Fibroblast of lung (primary cell): Measurements from ENCODE around the gene TCF4. TPM values are rescaled to one million over a fixed set of nuclear protein-coding genes. Genes with fewer than 3 reads are reported as not detected.

Source experiments
- DNase-seq, 2 donors: peaks; one replicate each; pipeline versions ENCODE4 v3.0.0 to v3.0.0-alpha.2; 2010; ENCODE audit warnings: low read depth in 2 of 2
- H2AFZ ChIP-seq: 2 replicates; pipeline ENCODE4 v1.5.1; 2012; ENCODE audit warnings: low read length, control low read depth, inconsistent platforms
- H3K27ac ChIP-seq: 2 replicates; pipeline ENCODE4 v1.5.1; 2011; ENCODE audit warnings: low read length, control low read depth; ENCODE audit not compliant: insufficient read depth
- H3K27me3 ChIP-seq: 2 replicates; pipeline ENCODE4 v1.5.1; 2011; ENCODE audit warnings: mild to moderate bottlenecking, low read length; ENCODE audit not compliant: control insufficient read depth, insufficient read depth
- H3K36me3 ChIP-seq: 2 replicates; pipeline ENCODE4 v1.5.1; 2011; ENCODE audit warnings: low read length; ENCODE audit not compliant: control insufficient read depth, insufficient read depth
- H3K4me1 ChIP-seq: 2 replicates; pipeline ENCODE4 v1.5.1; 2011; ENCODE audit warnings: low read length; ENCODE audit not compliant: control insufficient read depth, insufficient read depth; ENCODE audit errors: extremely low read depth
- H3K4me2 ChIP-seq: 2 replicates; pipeline ENCODE4 v1.5.1; 2011; ENCODE audit warnings: low read length, control low read depth; ENCODE audit not compliant: insufficient read depth; ENCODE audit errors: extremely low read depth
- H3K4me3 ChIP-seq, 4 experiments: fragments of 200-600 bp in 1 of 4; sonication (generic) in 1 of 4; replicated peaks in 1 of 4; 2 replicates each; pipeline ENCODE4 v1.5.1; 2011 to 2016; ENCODE audit warnings: low read length in 4 of 4, low read depth in 3 of 4, mild to moderate bottlenecking in 3 of 4, control low read depth in 2 of 4, inconsistent platforms in 1 of 4, mixed read lengths in 1 of 4; ENCODE audit not compliant: insufficient read depth in 1 of 4; ENCODE audit errors: control extremely low read depth in 1 of 4
- H3K79me2 ChIP-seq: 2 replicates; pipeline ENCODE4 v1.5.1; 2012; ENCODE audit warnings: mild to moderate bottlenecking, low read length, inconsistent platforms; ENCODE audit not compliant: control insufficient read depth, insufficient read depth
- H3K9ac ChIP-seq: 2 replicates; pipeline ENCODE4 v1.5.1; 2011; ENCODE audit warnings: mild to moderate bottlenecking, low read length, control low read depth; ENCODE audit not compliant: insufficient read depth
- H3K9me3 ChIP-seq: 2 replicates; pipeline ENCODE4 v1.5.1; 2012; ENCODE audit warnings: low read depth, low read length; ENCODE audit not compliant: control insufficient read depth, insufficient read depth
- H4K20me1 ChIP-seq: 2 replicates; pipeline ENCODE4 v1.5.1; 2011; ENCODE audit warnings: low read length; ENCODE audit not compliant: control insufficient read depth, insufficient read depth; ENCODE audit errors: extremely low read depth
- EZH2 ChIP-seq: IDR thresholded peaks from 2 replicates; pipeline ENCODE4 v1.5.1; 2012; ENCODE audit warnings: low read length, control low read depth, mild to moderate bottlenecking; ENCODE audit errors: missing control alignments
- polyA plus RNA-seq, 2 donors: library from polyadenylated mRNA; depleted of rRNA in 1 of 2; stranded (reverse) in 1 of 2; unstranded in 1 of 2; fragments of >200 nt; gene quantifications; 2 replicates each; pipeline ENCODE4 v1.2.1, GENCODE V29; 2011 to 2012; ENCODE audit warnings: missing spikeins in 1 of 2
- total RNA-seq: library from RNA; depleted of rRNA; stranded (reverse); fragments of >200 nt; gene quantifications from 2 replicates; pipeline ENCODE4 v1.2.1, GENCODE V29; 2014
- TF ChIP-seq, protein P1 (sequence below), 2 donors: IDR thresholded peaks in 1 of 2; conservative IDR thresholded peaks in 1 of 2; 1 replicate in 1 of 2; 2 replicates in 1 of 2; pipeline ENCODE4 v1.5.1; 2011 to 2012; ENCODE audit warnings: low read length in 2 of 2, control low read depth in 1 of 2, inconsistent platforms in 1 of 2, low read depth in 1 of 2, mild to moderate bottlenecking in 1 of 2

Gene TCF4
- total and polyA plus RNA-seq, 2 donors (not counting 1 experiment from before 2014, with no cell fraction given), result 48.9 to 57.6 TPM

DNA sequence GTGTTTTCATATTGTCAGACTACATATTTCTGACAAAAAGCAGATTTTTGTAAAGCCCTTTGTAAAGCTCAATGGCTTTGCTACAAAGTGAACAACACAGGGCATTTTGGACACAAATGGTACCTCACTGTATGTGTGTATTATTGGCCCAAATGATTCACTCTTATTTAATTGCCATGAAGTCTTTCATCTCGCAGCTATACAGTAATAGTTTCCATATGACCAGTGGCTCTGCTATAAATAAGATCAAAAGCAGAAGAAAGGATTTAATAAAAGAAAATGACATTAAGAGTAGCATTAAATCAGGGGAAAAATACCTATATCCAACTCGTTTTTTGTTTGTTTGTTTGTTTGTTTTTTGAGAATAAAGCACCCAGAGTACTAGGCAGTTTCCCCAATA is 344.7 kb downstream of the TCF4 start:
- TF ChIP-seq, protein P1, sequence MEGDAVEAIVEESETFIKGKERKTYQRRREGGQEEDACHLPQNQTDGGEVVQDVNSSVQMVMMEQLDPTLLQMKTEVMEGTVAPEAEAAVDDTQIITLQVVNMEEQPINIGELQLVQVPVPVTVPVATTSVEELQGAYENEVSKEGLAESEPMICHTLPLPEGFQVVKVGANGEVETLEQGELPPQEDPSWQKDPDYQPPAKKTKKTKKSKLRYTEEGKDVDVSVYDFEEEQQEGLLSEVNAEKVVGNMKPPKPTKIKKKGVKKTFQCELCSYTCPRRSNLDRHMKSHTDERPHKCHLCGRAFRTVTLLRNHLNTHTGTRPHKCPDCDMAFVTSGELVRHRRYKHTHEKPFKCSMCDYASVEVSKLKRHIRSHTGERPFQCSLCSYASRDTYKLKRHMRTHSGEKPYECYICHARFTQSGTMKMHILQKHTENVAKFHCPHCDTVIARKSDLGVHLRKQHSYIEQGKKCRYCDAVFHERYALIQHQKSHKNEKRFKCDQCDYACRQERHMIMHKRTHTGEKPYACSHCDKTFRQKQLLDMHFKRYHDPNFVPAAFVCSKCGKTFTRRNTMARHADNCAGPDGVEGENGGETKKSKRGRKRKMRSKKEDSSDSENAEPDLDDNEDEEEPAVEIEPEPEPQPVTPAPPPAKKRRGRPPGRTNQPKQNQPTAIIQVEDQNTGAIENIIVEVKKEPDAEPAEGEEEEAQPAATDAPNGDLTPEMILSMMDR (conservative IDR thresholded peaks at IDR 0.05 in 1 of 2, IDR thresholded peaks at IDR 0.05 in 1 of 2; ENCODE audit: low read depth in 1 of 2, low read length in 2 of 2), result no peak
- no peak for TF ChIP-seq EZH2
- DNase-seq, result no peak
- no peaks in the 10 kb centered on the region for H3K36me3 ChIP-seq
- no peak overlapping the region for H3K4me2 ChIP-seq
- H3K9ac ChIP-seq, result no peak overlapping the region
- H3K79me2 ChIP-seq, result no peaks in the 10 kb centered on the region
- H3K9me3 ChIP-seq, result no peaks in the 10 kb centered on the region
- H2AFZ ChIP-seq, result no peak overlapping the region
- H3K27me3 ChIP-seq, result no peaks in the 10 kb centered on the region
- H4K20me1 ChIP-seq, result no peaks in the 10 kb centered on the region
- H3K4me1 ChIP-seq, result peaks cover 15% of the 10 kb centered on the region
- H3K4me3 ChIP-seq, result no peak overlapping the region
- no peak overlapping the region for H3K27ac ChIP-seq

DNA sequence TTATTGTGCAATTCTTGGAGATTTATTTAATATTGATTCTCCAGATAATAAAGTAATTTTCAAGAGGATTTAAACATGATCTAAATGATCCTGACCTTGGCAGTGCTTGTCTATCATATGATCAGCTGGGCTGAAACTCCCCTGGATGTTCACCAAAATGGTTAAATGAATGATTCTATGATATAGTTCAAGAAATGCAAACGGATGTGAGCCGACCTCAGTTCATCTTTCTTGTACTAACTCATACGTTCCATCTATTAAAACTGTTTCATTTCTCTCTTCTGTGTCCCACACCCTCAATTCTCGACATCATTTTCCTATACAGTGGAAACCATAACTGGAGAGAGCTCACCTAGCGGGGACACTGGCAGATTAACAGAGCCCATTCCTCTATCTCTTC is 347.0 kb downstream of the TCF4 start:
- Histone ChIP-seq H3K9me3 (no peaks in the 10 kb centered on the region), H3K4me1 (peaks cover 10% of the 10 kb centered on the region), H3K4me2 (no peak overlapping the region), H3K4me3 (no peak overlapping the region), H2AFZ (no peak overlapping the region), H3K79me2 (no peaks in the 10 kb centered on the region), H3K9ac (no peak overlapping the region), H3K27ac (no peak overlapping the region), H3K27me3 (no peaks in the 10 kb centered on the region), H4K20me1 (no peaks in the 10 kb centered on the region), H3K36me3 (no peaks in the 10 kb centered on the region)
- TF ChIP-seq, protein P1 (conservative IDR thresholded peaks at IDR 0.05 in 1 of 2, IDR thresholded peaks at IDR 0.05 in 1 of 2; ENCODE audit: low read depth in 1 of 2, low read length in 2 of 2), result no peak
- no peak for TF ChIP-seq EZH2
- no peak for DNase-seq

DNA sequence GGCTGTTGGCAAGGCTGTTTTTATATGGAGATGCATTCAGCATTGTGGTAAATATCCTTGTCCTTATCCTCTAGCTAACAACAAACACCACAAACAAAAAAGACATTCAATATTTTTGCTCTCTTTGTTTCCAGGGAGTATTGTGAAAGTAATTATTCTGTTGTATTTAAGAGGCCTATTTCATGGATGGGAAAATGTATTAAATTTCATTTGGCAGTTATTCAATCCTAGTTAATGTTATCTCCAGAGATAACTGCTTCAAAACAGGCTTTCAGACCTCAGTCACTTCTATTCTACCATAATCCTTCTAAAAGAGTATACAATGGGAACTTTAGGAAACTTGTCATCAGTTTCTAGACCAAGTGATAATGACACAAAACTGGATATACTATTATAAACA is 348.3 kb downstream of the TCF4 start:
- H3K79me2 ChIP-seq, result no peaks in the 10 kb centered on the region
- TF ChIP-seq, protein P1 (conservative IDR thresholded peaks at IDR 0.05 in 1 of 2, IDR thresholded peaks at IDR 0.05 in 1 of 2; ENCODE audit: low read depth in 1 of 2, low read length in 2 of 2), result no peak
- no peak for TF ChIP-seq EZH2
- H3K36me3 ChIP-seq, result no peaks in the 10 kb centered on the region
- H2AFZ ChIP-seq, result no peak overlapping the region
- DNase-seq, result no peak
- H3K27ac ChIP-seq, result no peak overlapping the region
- H4K20me1 ChIP-seq, result no peaks in the 10 kb centered on the region
- no peaks in the 10 kb centered on the region for H3K27me3 ChIP-seq
- no peak overlapping the region for H3K9ac ChIP-seq
- no peak overlapping the region for H3K4me3 ChIP-seq
- no peak overlapping the region for H3K4me2 ChIP-seq
- peaks cover 6% of the 10 kb centered on the region for H3K4me1 ChIP-seq
- no peaks in the 10 kb centered on the region for H3K9me3 ChIP-seq
